Neural progenitor cell (in vitro differentiated cells): ENCODE results near the gene RYR1.

Experiments
- EZH2 ChIP-seq: fragments of 200-600 bp; sonication (generic); IDR thresholded peaks from 2 replicates; pipeline ENCODE4 v1.6.1; 2017; ENCODE audit warnings: antibody characterized with exemption, mild to moderate bottlenecking, moderate library complexity
- TF ChIP-seq, protein P1 (sequence below): fragments of 200-600 bp; sonication (generic); IDR thresholded peaks from 2 replicates; pipeline ENCODE4 v1.5.1; 2017; ENCODE audit warnings: antibody characterized with exemption, mild to moderate bottlenecking

GRCh38 chr19:38387550-38388348 lies 45.7 kb upstream of the RYR1 start, which contains the start of gene GGN:
- TF ChIP-seq, protein P1, sequence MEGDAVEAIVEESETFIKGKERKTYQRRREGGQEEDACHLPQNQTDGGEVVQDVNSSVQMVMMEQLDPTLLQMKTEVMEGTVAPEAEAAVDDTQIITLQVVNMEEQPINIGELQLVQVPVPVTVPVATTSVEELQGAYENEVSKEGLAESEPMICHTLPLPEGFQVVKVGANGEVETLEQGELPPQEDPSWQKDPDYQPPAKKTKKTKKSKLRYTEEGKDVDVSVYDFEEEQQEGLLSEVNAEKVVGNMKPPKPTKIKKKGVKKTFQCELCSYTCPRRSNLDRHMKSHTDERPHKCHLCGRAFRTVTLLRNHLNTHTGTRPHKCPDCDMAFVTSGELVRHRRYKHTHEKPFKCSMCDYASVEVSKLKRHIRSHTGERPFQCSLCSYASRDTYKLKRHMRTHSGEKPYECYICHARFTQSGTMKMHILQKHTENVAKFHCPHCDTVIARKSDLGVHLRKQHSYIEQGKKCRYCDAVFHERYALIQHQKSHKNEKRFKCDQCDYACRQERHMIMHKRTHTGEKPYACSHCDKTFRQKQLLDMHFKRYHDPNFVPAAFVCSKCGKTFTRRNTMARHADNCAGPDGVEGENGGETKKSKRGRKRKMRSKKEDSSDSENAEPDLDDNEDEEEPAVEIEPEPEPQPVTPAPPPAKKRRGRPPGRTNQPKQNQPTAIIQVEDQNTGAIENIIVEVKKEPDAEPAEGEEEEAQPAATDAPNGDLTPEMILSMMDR, result no peak
- TF ChIP-seq EZH2, result no peak
